Neural cell (in vitro differentiated cells): Measurements from ENCODE around the gene ITPRID2. TPM values are rescaled to one million over a fixed set of nuclear protein-coding genes. Genes with fewer than 3 reads are reported as not detected.

Source experiments
- H2AFZ ChIP-seq: fragments of 200-600, 300-800 bp; sonication (generic), shearing (Covaris generic); 2 replicates; pipeline ENCODE4 v1.6.0; 2014; ENCODE audit warnings: low read depth, mild to moderate bottlenecking, antibody characterized with exemption, low read length, moderate library complexity
- H3F3A ChIP-seq: fragments of 200-600 bp; shearing (Covaris generic); 2 replicates; pipeline ENCODE4 v1.6.1; 2016; ENCODE audit warnings: mild to moderate bottlenecking, moderate library complexity, mixed read lengths, antibody characterized with exemption, low read length; ENCODE audit not compliant: insufficient read depth, poor library complexity, severe bottlenecking
- H3K27ac ChIP-seq: fragments of 200-600, 300-800 bp; sonication (generic), shearing (Covaris generic); 2 replicates; pipeline ENCODE4 v1.5.1; 2014; ENCODE audit warnings: mild to moderate bottlenecking, low read length, moderate library complexity
- H3K27me3 ChIP-seq: fragments of 300-800, 200-600 bp; sonication (generic), shearing (Covaris generic); 2 replicates; pipeline ENCODE4 v1.6.0; 2014; ENCODE audit warnings: mild to moderate bottlenecking, low read depth, low read length, moderate library complexity; ENCODE audit not compliant: insufficient read depth
- H3K36me3 ChIP-seq: fragments of 300-800, 200-600 bp; sonication (generic), shearing (Covaris generic); 2 replicates; pipeline ENCODE4 v1.5.1; 2014; ENCODE audit warnings: mild to moderate bottlenecking, antibody characterized with exemption, low read length, moderate library complexity; ENCODE audit not compliant: insufficient read depth
- H3K4me2 ChIP-seq: fragments of 300-800, 200-600 bp; sonication (generic), shearing (Covaris generic); 2 replicates; pipeline ENCODE4 v1.6.0; 2014; ENCODE audit warnings: mild to moderate bottlenecking, low read length
- H3K4me3 ChIP-seq: fragments of 300-800, 200-600 bp; sonication (generic), shearing (Covaris generic); 2 replicates; pipeline ENCODE4 v1.5.1; 2014; ENCODE audit warnings: mild to moderate bottlenecking, low read length, moderate library complexity
- H3K79me2 ChIP-seq: fragments of 200-600 bp; shearing (Covaris generic); replicated peaks from 2 replicates; pipeline ENCODE4 v1.6.0; 2014; ENCODE audit warnings: mild to moderate bottlenecking, low read length, moderate library complexity; ENCODE audit not compliant: insufficient read depth
- H3K9ac ChIP-seq: fragments of 300-800, 200-600 bp; sonication (generic), shearing (Covaris generic); 2 replicates; pipeline ENCODE4 v1.6.1; 2016; ENCODE audit warnings: mild to moderate bottlenecking, low read length, mixed read lengths
- H3K9me2 ChIP-seq: fragments of 200-600 bp; shearing (Covaris generic); 2 replicates; pipeline ENCODE4 v1.6.1; 2016; ENCODE audit warnings: mild to moderate bottlenecking, low read length, mixed read lengths; ENCODE audit not compliant: insufficient read depth
- H3K9me3 ChIP-seq: fragments of 200-600, 300-800 bp; sonication (generic), shearing (Covaris generic); 2 replicates; pipeline ENCODE4 v1.6.1; 2016; ENCODE audit warnings: mild to moderate bottlenecking, mixed run types, low read length, moderate library complexity, mixed read lengths
- H4K20me1 ChIP-seq: fragments of 200-600 bp; shearing (Covaris generic); 2 replicates; pipeline ENCODE4 v1.6.1; 2016; ENCODE audit warnings: mild to moderate bottlenecking, mixed run types; ENCODE audit not compliant: insufficient read depth
- EP300 ChIP-seq: fragments of 450-650 bp; conservative IDR thresholded peaks from 2 replicates; pipeline ENCODE4 v1.6.1; 2014; ENCODE audit warnings: antibody characterized with exemption, mild to moderate bottlenecking, moderate library complexity; ENCODE audit not compliant: poor library complexity, severe bottlenecking
- EZH2 ChIP-seq: fragments of 200-600, 300-800 bp; shearing (Covaris generic), sonication (generic); IDR thresholded peaks from 2 replicates; pipeline ENCODE4 v1.6.1; 2014; ENCODE audit warnings: antibody characterized with exemption, low read length, borderline replicate concordance, mild to moderate bottlenecking; ENCODE audit not compliant: insufficient read depth, poor library complexity, severe bottlenecking
- MXI1 ChIP-seq: fragments of 450-650 bp; conservative IDR thresholded peaks from 2 replicates; pipeline ENCODE4 v1.6.1; 2014; ENCODE audit warnings: antibody characterized with exemption, mild to moderate bottlenecking; ENCODE audit not compliant: poor library complexity, severe bottlenecking
- POLR2AphosphoS5 ChIP-seq: IDR thresholded peaks from 2 replicates; pipeline ENCODE4 v1.6.1; 2012
- RAD21 ChIP-seq: fragments of 450-650 bp; conservative IDR thresholded peaks from 2 replicates; pipeline ENCODE4 v1.6.1; 2014; ENCODE audit warnings: antibody characterized with exemption, mild to moderate bottlenecking, moderate library complexity
- REST ChIP-seq: IDR thresholded peaks from 2 replicates; pipeline ENCODE4 v1.6.1; 2012; ENCODE audit warnings: borderline replicate concordance
- SMC3 ChIP-seq: fragments of 450-650 bp; conservative IDR thresholded peaks from 2 replicates; pipeline ENCODE4 v1.6.1; 2014; ENCODE audit warnings: antibody characterized with exemption, mild to moderate bottlenecking, moderate library complexity; ENCODE audit not compliant: poor library complexity
- TAF1 ChIP-seq: IDR thresholded peaks from 2 replicates; pipeline ENCODE4 v1.6.1; 2012; ENCODE audit warnings: low read depth
- polyA plus RNA-seq: library from polyadenylated mRNA; depleted of rRNA; stranded (reverse); fragments of >200 nt; gene quantifications from 2 replicates; pipeline ENCODE4 v1.2.3, GENCODE V29; 2014
- TF ChIP-seq, protein P1 (sequence below): fragments of 450-650 bp; IDR thresholded peaks from 2 replicates; pipeline ENCODE4 v1.5.1; 2014; ENCODE audit warnings: antibody characterized with exemption, mild to moderate bottlenecking, moderate library complexity; ENCODE audit not compliant: poor library complexity, severe bottlenecking

ITPRID2 gene
- polyA plus RNA-seq, 1 donor from 2014 or later, result 42.0 TPM

GRCh38 chr2:181934694-181935093 is 43.2 kb downstream of the ITPRID2 start:
- H3K9ac ChIP-seq, result no peak overlapping the region

DNA sequence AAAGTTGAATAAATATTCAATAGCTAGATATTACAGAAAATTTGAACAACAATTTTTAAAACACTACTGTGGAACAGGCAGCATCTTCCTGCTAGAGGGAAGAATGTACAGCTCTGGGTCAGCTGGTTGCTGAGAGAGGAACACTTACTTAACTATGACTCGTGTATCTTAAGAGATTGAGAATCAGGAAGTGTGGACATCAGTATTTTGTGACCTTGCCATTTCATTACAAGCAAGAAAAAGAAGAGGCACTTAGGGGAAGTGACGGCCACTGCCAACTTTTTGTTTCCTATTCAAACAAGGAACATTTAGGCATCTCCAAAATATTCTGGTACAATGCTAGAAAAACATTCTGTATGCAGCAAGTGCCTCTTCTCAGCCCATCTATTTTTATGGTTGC is 45.9 kb downstream of the ITPRID2 start:
- H3K9me2 ChIP-seq, result no peaks in the 10 kb centered on the region
- TF ChIP-seq, protein P1, sequence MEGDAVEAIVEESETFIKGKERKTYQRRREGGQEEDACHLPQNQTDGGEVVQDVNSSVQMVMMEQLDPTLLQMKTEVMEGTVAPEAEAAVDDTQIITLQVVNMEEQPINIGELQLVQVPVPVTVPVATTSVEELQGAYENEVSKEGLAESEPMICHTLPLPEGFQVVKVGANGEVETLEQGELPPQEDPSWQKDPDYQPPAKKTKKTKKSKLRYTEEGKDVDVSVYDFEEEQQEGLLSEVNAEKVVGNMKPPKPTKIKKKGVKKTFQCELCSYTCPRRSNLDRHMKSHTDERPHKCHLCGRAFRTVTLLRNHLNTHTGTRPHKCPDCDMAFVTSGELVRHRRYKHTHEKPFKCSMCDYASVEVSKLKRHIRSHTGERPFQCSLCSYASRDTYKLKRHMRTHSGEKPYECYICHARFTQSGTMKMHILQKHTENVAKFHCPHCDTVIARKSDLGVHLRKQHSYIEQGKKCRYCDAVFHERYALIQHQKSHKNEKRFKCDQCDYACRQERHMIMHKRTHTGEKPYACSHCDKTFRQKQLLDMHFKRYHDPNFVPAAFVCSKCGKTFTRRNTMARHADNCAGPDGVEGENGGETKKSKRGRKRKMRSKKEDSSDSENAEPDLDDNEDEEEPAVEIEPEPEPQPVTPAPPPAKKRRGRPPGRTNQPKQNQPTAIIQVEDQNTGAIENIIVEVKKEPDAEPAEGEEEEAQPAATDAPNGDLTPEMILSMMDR, result no peak
- no peak for TF ChIP-seq RAD21
- TF ChIP-seq MXI1, result no peak
- no peak for TF ChIP-seq EZH2
- TF ChIP-seq REST, result no peak
- no peak for TF ChIP-seq SMC3
- no peak for TF ChIP-seq TAF1
- TF ChIP-seq POLR2AphosphoS5, result no peak

More at GRCh38 chr2:181934694-181935093, 43.2 kb downstream of the ITPRID2 start:
- H3K9me2 ChIP-seq, result no peaks in the 10 kb centered on the region
- no peaks in the 10 kb centered on the region for H4K20me1 ChIP-seq
- no peaks in the 10 kb centered on the region for H3K27me3 ChIP-seq
- H3K36me3 ChIP-seq, result no peaks in the 10 kb centered on the region
- no peak overlapping the region for H2AFZ ChIP-seq
- no peak overlapping the region for H3K4me3 ChIP-seq
- H3K79me2 ChIP-seq, result no peaks in the 10 kb centered on the region
- H3K4me2 ChIP-seq, result no peak overlapping the region
- TF ChIP-seq MXI1 (no peak), EZH2 (no peak), REST (no peak), EP300 (no peak), TAF1 (no peak), RAD21 (no peak), POLR2AphosphoS5 (no peak), SMC3 (no peak)
- TF ChIP-seq, protein P1, result no peak
- no peaks in the 10 kb centered on the region for H3K9me3 ChIP-seq
- no peak overlapping the region for H3K27ac ChIP-seq
- no peaks in the 10 kb centered on the region for H3F3A ChIP-seq

More for the DNA sequence above, 45.9 kb downstream of the ITPRID2 start:
- no peaks in the 10 kb centered on the region for H3F3A ChIP-seq
- no peaks in the 10 kb centered on the region for H3K9me3 ChIP-seq
- H3K27ac ChIP-seq, result no peak overlapping the region
- no peaks in the 10 kb centered on the region for H3K27me3 ChIP-seq
- no peak overlapping the region for H3K9ac ChIP-seq
- H3K4me3 ChIP-seq, result no peak overlapping the region
- H3K4me2 ChIP-seq, result no peak overlapping the region
- H3K36me3 ChIP-seq, result no peaks in the 10 kb centered on the region
- no peak overlapping the region for H2AFZ ChIP-seq
- H3K79me2 ChIP-seq, result no peaks in the 10 kb centered on the region
- no peaks in the 10 kb centered on the region for H4K20me1 ChIP-seq
